ENCODE data around the gene USH1C.

The USH1C gene

GRCh38 chr11:17544181-17544622, at the start of gene USH1C:
TSS of gene USH1C (minus strand) at chr11:17544416. CDS start at chr11:17544307, 109 bp downstream.
- Histone ChIP-seq H3K9ac (ENCODE audit: low read length) (no peak within 1 kb of the TSS), H2AFZ (ENCODE audit: low read depth, low read length) (no peak within 1 kb of the TSS), H3K27ac (ENCODE audit: low read length) (no peak within 1 kb of the TSS), H3K9me3 (ENCODE audit: insufficient read depth, low read length) (no peaks in the 10 kb centered on the region), H4K20me1 (ENCODE audit: insufficient read depth, low read length) (no peaks in the 10 kb centered on the region), H3K36me3 (replicated peaks; ENCODE audit: low read depth, low read length) (no peaks in the 10 kb centered on the region), H3K4me1 (ENCODE audit: low read length) (no peaks in the 10 kb centered on the region), H3K4me2 (ENCODE audit: low read length) (no peak within 1 kb of the TSS), H3K79me2 (ENCODE audit: low read length) (no peaks in the 10 kb centered on the region), H3K4me3 (ENCODE audit: low read length) (no peak within 1 kb of the TSS), H3K27me3 (ENCODE audit: low read depth, low read length) (no peaks in the 10 kb centered on the region)
- no peak for TF ChIP-seq EZH2phosphoT487 (IDR thresholded peaks at IDR 0.05; ENCODE audit: low read depth)
- no peak for TF ChIP-seq CTCF (IDR thresholded peaks at IDR 0.05; ENCODE audit: low read depth, low read length)

GRCh38 chr11:17593466-17594245, 49.4 kb upstream of the USH1C start:
- no peaks in the 10 kb centered on the region for H3K9me3 ChIP-seq (ENCODE audit: insufficient read depth, low read length)
- no peaks in the 10 kb centered on the region for H3K79me2 ChIP-seq (ENCODE audit: low read length)
- TF ChIP-seq EZH2phosphoT487 (IDR thresholded peaks at IDR 0.05; ENCODE audit: low read depth) (no peak), CTCF (IDR thresholded peaks at IDR 0.05; ENCODE audit: low read depth, low read length) (no peak)
- no peak overlapping the region for H3K4me3 ChIP-seq (ENCODE audit: low read length)
- no peaks in the 10 kb centered on the region for H3K4me1 ChIP-seq (ENCODE audit: low read length)
- no peak overlapping the region for H3K9ac ChIP-seq (ENCODE audit: low read length)
- no peak overlapping the region for H2AFZ ChIP-seq (ENCODE audit: low read depth, low read length)
- H3K36me3 ChIP-seq (replicated peaks; ENCODE audit: low read depth, low read length), result no peaks in the 10 kb centered on the region
- H3K27me3 ChIP-seq (ENCODE audit: low read depth, low read length), result peaks cover 43% of the 10 kb centered on the region
- H4K20me1 ChIP-seq (ENCODE audit: insufficient read depth, low read length), result 0 out of 2 replicates have a peak, but pooled peaks cover under 1% of the 10 kb centered on the region
- no peak overlapping the region for H3K27ac ChIP-seq (ENCODE audit: low read length)
- no peak overlapping the region for H3K4me2 ChIP-seq (ENCODE audit: low read length)

GRCh38 chr11:17591293-17591692, 47.1 kb upstream of the USH1C start:
- Histone ChIP-seq H3K36me3 (replicated peaks; ENCODE audit: low read depth, low read length) (no peaks in the 10 kb centered on the region), H3K4me3 (ENCODE audit: low read length) (no peak overlapping the region), H3K27ac (ENCODE audit: low read length) (no peak overlapping the region), H3K4me1 (ENCODE audit: low read length) (no peaks in the 10 kb centered on the region), H2AFZ (ENCODE audit: low read depth, low read length) (no peak overlapping the region), H4K20me1 (ENCODE audit: insufficient read depth, low read length) (peaks cover 2% of the 10 kb centered on the region; the same call in 1 of the 2 replicates), H3K9me3 (ENCODE audit: insufficient read depth, low read length) (no peaks in the 10 kb centered on the region), H3K9ac (ENCODE audit: low read length) (no peak overlapping the region), H3K79me2 (ENCODE audit: low read length) (no peaks in the 10 kb centered on the region), H3K27me3 (ENCODE audit: low read depth, low read length) (peaks cover 45% of the 10 kb centered on the region), H3K4me2 (ENCODE audit: low read length) (no peak overlapping the region)
- TF ChIP-seq CTCF (IDR thresholded peaks at IDR 0.05; ENCODE audit: low read depth, low read length), result no peak
- no peak for TF ChIP-seq EZH2phosphoT487 (IDR thresholded peaks at IDR 0.05; ENCODE audit: low read depth)

- H3K27me3 ChIP-seq (ENCODE audit: low read depth, low read length), result peaks cover 45% of the 10 kb centered on the region
- H3K9me3 ChIP-seq (ENCODE audit: insufficient read depth, low read length), result no peaks in the 10 kb centered on the region
- no peak overlapping the region for H3K9ac ChIP-seq (ENCODE audit: low read length)
- H3K79me2 ChIP-seq (ENCODE audit: low read length), result no peaks in the 10 kb centered on the region
- H3K4me1 ChIP-seq (ENCODE audit: low read length), result no peaks in the 10 kb centered on the region
- TF ChIP-seq EZH2phosphoT487 (IDR thresholded peaks at IDR 0.05; ENCODE audit: low read depth) (no peak), CTCF (IDR thresholded peaks at IDR 0.05; ENCODE audit: low read depth, low read length) (no peak)
- peaks cover 2% of the 10 kb centered on the region; the same call in 1 of the 2 replicates for H4K20me1 ChIP-seq (ENCODE audit: insufficient read depth, low read length)
- no peak overlapping the region for H3K27ac ChIP-seq (ENCODE audit: low read length)
- no peak overlapping the region for H3K4me2 ChIP-seq (ENCODE audit: low read length)
- no peak overlapping the region for H3K4me3 ChIP-seq (ENCODE audit: low read length)
- no peak overlapping the region for H2AFZ ChIP-seq (ENCODE audit: low read depth, low read length)
- H3K36me3 ChIP-seq (replicated peaks; ENCODE audit: low read depth, low read length), result no peaks in the 10 kb centered on the region
Observed at GRCh38 chr11:17590463-17590862, 46.2 kb upstream of the USH1C start.

Data from OCI-LY3 (cell line).